Caco-2 (cell line): ENCODE data around the gene PTRHD1. TPM values are rescaled to one million over a fixed set of nuclear protein-coding genes. Genes with fewer than 3 reads are reported as not detected.

Source experiments
- BruUV-seq: library from RNA; stranded (reverse); fragments of 400-500 nt; replicated peaks from 2 replicates; lab custom pipeline; 2021; lab: Mats Ljungman, UMichigan
- CTCF ChIA-PET: fragments of 300-600 bp; sonication (Branson Sonifier 250); formaldehyde crosslinking; loops from one replicate; lab custom pipeline; 2022; ENCODE audit warnings: antibody characterized with exemption; lab: Charles Lee
- POLR2A ChIA-PET: fragments of 300-600 bp; sonication (Branson Sonifier 250); formaldehyde crosslinking; loops from one replicate; lab custom pipeline; 2022; ENCODE audit warnings: antibody characterized with exemption; lab: Charles Lee
- DNase-seq, 2 experiments: peaks; one replicate each; pipeline versions ENCODE4 v3.0.0 to v3.0.0-alpha.2; 2020 to 2022
- H3K27me3 ChIP-seq: replicated peaks from 2 replicates; pipeline ENCODE4 v1.6.0; 2011; ENCODE audit warnings: low read length; ENCODE audit not compliant: control insufficient read depth, insufficient read depth
- H3K36me3 ChIP-seq: 2 replicates; pipeline ENCODE4 v1.5.1; 2011; ENCODE audit warnings: low read length; ENCODE audit not compliant: control insufficient read depth, insufficient read depth
- H3K4me1 ChIP-seq: fragments of 250-450 bp; sonication (Bioruptor Pico); 2 replicates; pipeline ENCODE4 v1.5.1; 2020; ENCODE audit warnings: mild to moderate bottlenecking
- H3K4me3 ChIP-seq: 2 replicates; pipeline ENCODE4 v1.5.1; 2011; ENCODE audit warnings: low read depth, mild to moderate bottlenecking, control low read depth, low read length
- H3K9me3 ChIP-seq: fragments of 250-450 bp; sonication (Bioruptor Pico); 2 replicates; pipeline ENCODE4 v1.5.1; 2020; ENCODE audit warnings: mild to moderate bottlenecking, moderate library complexity
- H3K27ac Mint-ChIP-seq: one replicate; pipeline ENCODE4 v1.8.0; 2022; ENCODE audit warnings: mixed read lengths; ENCODE audit not compliant: unreplicated experiment
- H3K27me3 Mint-ChIP-seq: one replicate; pipeline ENCODE4 v1.8.0; 2022; ENCODE audit warnings: mixed read lengths; ENCODE audit not compliant: insufficient read depth, unreplicated experiment
- H3K36me3 Mint-ChIP-seq: one replicate; pipeline ENCODE4 v1.8.0; 2022; ENCODE audit warnings: mild to moderate bottlenecking, mixed read lengths; ENCODE audit not compliant: insufficient read depth, unreplicated experiment
- H3K4me1 Mint-ChIP-seq: one replicate; pipeline ENCODE4 v1.8.0; 2022; ENCODE audit warnings: low read depth, mixed read lengths; ENCODE audit not compliant: unreplicated experiment
- H3K4me3 Mint-ChIP-seq: one replicate; pipeline ENCODE4 v1.8.0; 2022; ENCODE audit warnings: mild to moderate bottlenecking, moderate library complexity, mixed read lengths; ENCODE audit not compliant: unreplicated experiment
- H3K9me3 Mint-ChIP-seq: one replicate; pipeline ENCODE4 v1.8.0; 2022; ENCODE audit warnings: mixed read lengths; ENCODE audit not compliant: unreplicated experiment
- CTCF ChIP-seq, 2 experiments: fragments of 200-600 bp in 1 of 2; IDR thresholded peaks; 1 replicate in 1 of 2; 2 replicates in 1 of 2; pipeline versions ENCODE4 v1.5.1 to v1.8.0; 2011 to 2022; ENCODE audit warnings: antibody characterized with exemption in 1 of 2, control low read depth in 1 of 2, inconsistent platforms in 1 of 2, low read depth in 1 of 2, low read length in 1 of 2, mild to moderate bottlenecking in 1 of 2, moderate library complexity in 1 of 2; ENCODE audit not compliant: insufficient read depth in 1 of 2, severe bottlenecking in 1 of 2, unreplicated experiment in 1 of 2
- intact Hi-C: fragments of 100-400 bp; cut with micrococcal nuclease; formaldehyde crosslinking; loops from one replicate; pipeline ENCODE4 v1.10.0; 2022; ENCODE audit not compliant: unreplicated experiment
- total RNA-seq: library from RNA; stranded (reverse); gene quantifications from 2 replicates; pipeline ENCODE4 v1.2.3, GENCODE V29; 2022

Gene PTRHD1
- total RNA-seq, 1 experiment from 2014 or later = 52.8 TPM

DNA sequence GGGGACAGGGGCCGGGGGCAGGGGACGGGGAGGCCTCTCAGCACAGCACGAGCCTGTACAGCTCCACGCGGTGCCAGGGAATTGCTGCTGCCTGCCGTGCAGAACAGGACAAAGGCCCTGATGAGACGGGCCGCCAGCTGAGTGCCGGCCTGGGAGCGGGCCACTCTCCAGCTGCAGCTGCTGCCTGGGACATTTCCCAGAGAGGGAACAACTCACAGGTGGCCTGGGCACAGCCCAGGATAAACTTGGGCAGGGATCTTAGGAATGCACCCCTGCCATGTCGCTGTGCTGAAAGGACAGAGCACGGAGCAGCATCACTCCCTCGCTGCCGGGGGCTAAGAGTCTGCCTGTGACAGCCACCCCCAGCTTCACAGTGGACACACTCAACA, 38.9 kb upstream of the PTRHD1 start:
- Mint-ChIP-seq H3K27ac (no peak overlapping the region), H3K4me3 (no peak overlapping the region), H3K4me1 (peaks cover 8% of the 10 kb centered on the region), H3K9me3 (no peaks in the 10 kb centered on the region), H3K36me3 (peaks cover 43% of the 10 kb centered on the region), H3K27me3 (no peaks in the 10 kb centered on the region)
- intact Hi-C loops = no loop called here
- H3K27me3 ChIP-seq = no peaks in the 10 kb centered on the region
- H3K9me3 ChIP-seq = no peaks in the 10 kb centered on the region
- BruUV-seq = no TSS peak
- ChIA-PET POLR2A (no interaction called here), CTCF (no interaction called here)
- peak in 1 of 2 experiments; percentile 30 for DNase-seq
- H3K4me3 ChIP-seq = no peak overlapping the region
- H3K36me3 ChIP-seq = no peaks in the 10 kb centered on the region
- H3K4me1 ChIP-seq = no peaks in the 10 kb centered on the region
- TF ChIP-seq CTCF (IDR thresholded peaks at IDR 0.05; ENCODE audit: insufficient read depth in 1 of 2, low read depth in 1 of 2, low read length in 1 of 2, severe bottlenecking in 1 of 2, unreplicated experiment in 1 of 2) = no peak

DNA sequence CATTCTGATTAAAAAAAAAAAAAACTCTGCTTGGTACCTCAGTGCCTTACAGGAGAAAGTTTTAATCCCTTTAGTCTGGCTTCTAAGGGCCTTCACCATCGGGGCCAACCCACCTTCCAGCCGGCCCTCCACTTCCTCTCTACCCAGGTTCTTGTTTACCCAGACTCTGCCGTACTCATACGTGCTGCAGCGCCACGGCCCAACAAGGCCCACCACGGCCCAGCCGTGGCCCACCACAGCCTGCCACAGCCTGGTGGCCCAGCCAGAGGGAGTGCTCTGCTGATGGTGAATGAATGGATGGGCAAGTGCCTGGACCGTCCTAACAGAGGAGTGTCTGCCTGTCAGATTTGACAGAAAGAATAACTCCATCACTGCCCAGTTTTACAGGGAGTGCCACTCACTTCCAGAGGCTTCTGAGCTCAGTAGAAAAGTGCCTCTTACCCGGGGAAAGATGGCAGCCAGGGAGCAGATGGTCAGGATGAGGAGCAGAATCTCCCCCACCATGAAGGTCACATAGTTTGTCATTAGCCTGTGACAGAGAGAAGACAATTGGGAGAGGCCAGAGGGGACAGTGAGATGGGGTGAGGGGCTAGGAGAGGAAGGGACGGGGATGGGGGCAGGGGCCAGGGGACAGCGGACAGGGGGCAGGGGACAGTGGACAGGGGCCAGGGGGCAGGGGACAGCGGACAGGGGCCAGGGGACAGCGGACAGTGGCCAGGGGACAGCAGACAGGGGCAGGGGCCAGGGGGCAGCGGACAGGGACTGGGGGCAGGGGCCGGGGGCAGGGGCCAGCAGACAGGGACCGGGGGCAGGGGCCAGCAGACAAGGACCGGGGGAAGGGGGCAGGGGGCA, 38.3 kb upstream of the PTRHD1 start:
- Mint-ChIP-seq H3K9me3 (no peaks in the 10 kb centered on the region), H3K36me3 (peaks cover 45% of the 10 kb centered on the region)
- CTCF ChIA-PET = interaction anchor here (1.5 kb wide), 1 partner anchor 298 kb away, joined by 11 read pairs; no protein-coding TSS in a partner anchor

More for the DNA sequence above, 38.3 kb upstream of the PTRHD1 start:
- Histone ChIP-seq H3K4me1 (no peaks in the 10 kb centered on the region), H3K4me3 (no peak overlapping the region), H3K36me3 (no peaks in the 10 kb centered on the region), H3K27me3 (no peaks in the 10 kb centered on the region), H3K9me3 (no peaks in the 10 kb centered on the region)
- no TSS peak for BruUV-seq
- Mint-ChIP-seq H3K27me3 (no peaks in the 10 kb centered on the region), H3K27ac (no peak overlapping the region), H3K4me3 (no peak overlapping the region), H3K4me1 (peaks cover 8% of the 10 kb centered on the region)
- TF ChIP-seq CTCF (IDR thresholded peaks at IDR 0.05; ENCODE audit: insufficient read depth in 1 of 2, low read depth in 1 of 2, low read length in 1 of 2, severe bottlenecking in 1 of 2, unreplicated experiment in 1 of 2) = no peak
- intact Hi-C loops = no loop called here
- POLR2A ChIA-PET = interaction anchor here (0.5 kb wide), 1 partner anchor 210 kb away, joined by 3 read pairs; no protein-coding TSS in a partner anchor
- peak in 1 of 2 experiments; percentile 21 for DNase-seq
